ENCODE results near the gene WNT3.

The WNT3 gene

DNA sequence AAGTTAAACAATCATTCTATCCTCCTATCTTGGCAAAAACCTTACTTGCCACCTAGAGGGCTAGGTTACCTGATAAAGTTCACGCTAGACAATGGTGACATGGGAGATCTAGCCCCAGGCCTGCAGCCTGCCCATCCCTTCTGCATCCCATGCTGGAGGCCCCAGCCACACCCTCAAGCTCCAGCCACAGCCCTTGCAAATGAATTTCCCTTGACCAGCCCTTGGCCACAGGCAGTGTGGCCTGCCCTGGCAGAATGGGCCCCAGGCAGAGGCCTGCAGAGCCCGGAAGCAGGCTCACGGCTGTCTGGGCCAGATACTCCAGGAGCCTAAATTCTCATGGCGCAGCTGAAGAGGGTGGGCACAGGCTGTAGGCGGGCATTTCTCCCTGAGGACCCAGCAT is 14.9 kb downstream of the WNT3 start:
- no peak overlapping the region for H3K4me3 ChIP-seq (ENCODE audit: insufficient read depth in 1 of 2, low read depth in 1 of 2, low read length in 2 of 2)
- H3K27ac ChIP-seq (ENCODE audit: low read length, poor library complexity, severe bottlenecking), result no peak overlapping the region
- H3K4me1 ChIP-seq (ENCODE audit: control insufficient read depth, insufficient read depth, low read depth, low read length), result no peaks in the 10 kb centered on the region
- DNase-seq, result no peak
- H4K8ac ChIP-seq (ENCODE audit: low read length), result no peak overlapping the region
- peaks cover 5 to 28% of the 10 kb centered on the region in 2 experiments for H3K27me3 ChIP-seq (ENCODE audit: control insufficient read depth in 1 of 2, insufficient read depth in 1 of 2, low read length in 2 of 2)
- H3K36me3 ChIP-seq (ENCODE audit: control insufficient read depth in 1 of 2, insufficient read depth in 2 of 2, low read depth in 1 of 2, low read length in 2 of 2), result no peaks in the 10 kb centered on the region
- no peak overlapping the region for H2BK120ac ChIP-seq (ENCODE audit: low read depth, low read length)
- no peak overlapping the region for H3K18ac ChIP-seq (ENCODE audit: low read depth in 1 of 2, low read length in 2 of 2)
- no peak overlapping the region for H2BK5ac ChIP-seq (ENCODE audit: low read depth, low read length, poor library complexity, severe bottlenecking)
- no peak overlapping the region for H3K4me2 ChIP-seq (ENCODE audit: low read length, poor library complexity, severe bottlenecking)
- no peak overlapping the region for H3K23ac ChIP-seq (ENCODE audit: low read length in 2 of 2)
- no peak overlapping the region for H3K9ac ChIP-seq (ENCODE audit: low read length)
- no peak overlapping the region for H2BK12ac ChIP-seq (ENCODE audit: low read length in 2 of 2)
- no peaks in the 10 kb centered on the region for H3K79me1 ChIP-seq (replicated peaks; ENCODE audit: low read length, poor library complexity, severe bottlenecking)
- no peak overlapping the region for H3K4ac ChIP-seq (ENCODE audit: low read depth in 1 of 2, low read length in 2 of 2)
- WGBS, result 90% methylated on average over 5 of the region's 5 CpGs
- no peak overlapping the region for H2AFZ ChIP-seq (ENCODE audit: low read depth, low read length)
- no peak overlapping the region for H4K91ac ChIP-seq (ENCODE audit: low read length)
- no peak overlapping the region for H3K14ac ChIP-seq (ENCODE audit: low read length in 2 of 2)
- no peak overlapping the region for H2BK15ac ChIP-seq (ENCODE audit: low read depth, poor library complexity, severe bottlenecking)
- H2AK5ac ChIP-seq (ENCODE audit: low read length, severe bottlenecking), result no peak overlapping the region
- no peaks in the 10 kb centered on the region for H3K9me3 ChIP-seq (ENCODE audit: control insufficient read depth, low read length)

GRCh38 chr17:46802800-46803199 is 15.7 kb downstream of the WNT3 start:
- H3K14ac ChIP-seq (ENCODE audit: low read length in 2 of 2), result no peak overlapping the region
- whole genome bisulfite sequencing, result 72% methylated on average over 6 of the region's 7 CpGs
- H3K27ac ChIP-seq (ENCODE audit: low read length, poor library complexity, severe bottlenecking), result no peak overlapping the region

DNA sequence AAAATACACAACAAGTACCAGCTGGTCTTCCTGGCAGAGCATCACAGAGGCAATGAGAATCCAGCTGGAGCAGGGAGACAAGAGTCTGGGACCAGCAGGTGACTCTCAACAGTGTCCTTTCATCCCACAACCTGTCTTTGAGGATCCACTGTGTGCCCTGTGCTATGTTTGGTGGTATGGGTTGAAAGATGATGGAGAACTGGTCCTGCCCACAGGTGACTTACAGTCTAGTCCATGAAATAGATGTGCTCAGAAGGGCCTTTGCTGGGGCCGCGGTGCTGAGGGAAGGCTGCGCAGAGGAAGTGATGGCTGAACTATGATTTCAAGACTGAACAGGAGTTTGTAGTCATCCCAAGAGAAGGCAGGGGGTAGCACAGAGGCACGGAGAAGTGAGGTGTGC is 17.9 kb downstream of the WNT3 start:
- Histone ChIP-seq H3K18ac (ENCODE audit: low read depth in 1 of 2, low read length in 2 of 2) (no peak overlapping the region), H3K23ac (ENCODE audit: low read length in 2 of 2) (no peak overlapping the region), H3K4me1 (ENCODE audit: control insufficient read depth, insufficient read depth, low read depth, low read length) (peaks cover 8% of the 10 kb centered on the region), H3K36me3 (ENCODE audit: control insufficient read depth in 1 of 2, insufficient read depth in 2 of 2, low read depth in 1 of 2, low read length in 2 of 2) (no peaks in the 10 kb centered on the region), H3K14ac (ENCODE audit: low read length in 2 of 2) (no peak overlapping the region), H3K4me2 (ENCODE audit: low read length, poor library complexity, severe bottlenecking) (no peak overlapping the region), H2BK15ac (ENCODE audit: low read depth, poor library complexity, severe bottlenecking) (no peak overlapping the region), H2BK12ac (ENCODE audit: low read length in 2 of 2) (no peak overlapping the region), H2AFZ (ENCODE audit: low read depth, low read length) (no peak overlapping the region), H3K79me1 (replicated peaks; ENCODE audit: low read length, poor library complexity, severe bottlenecking) (no peaks in the 10 kb centered on the region), H3K4ac (ENCODE audit: low read depth in 1 of 2, low read length in 2 of 2) (no peak overlapping the region), H2BK5ac (ENCODE audit: low read depth, low read length, poor library complexity, severe bottlenecking) (no peak overlapping the region), H3K9ac (ENCODE audit: low read length) (no peak overlapping the region), H3K9me3 (ENCODE audit: control insufficient read depth, low read length) (no peaks in the 10 kb centered on the region), H4K8ac (ENCODE audit: low read length) (no peak overlapping the region), H2AK5ac (ENCODE audit: low read length, severe bottlenecking) (no peak overlapping the region), H4K91ac (ENCODE audit: low read length) (no peak overlapping the region), H3K27me3 (ENCODE audit: control insufficient read depth in 1 of 2, insufficient read depth in 1 of 2, low read length in 2 of 2) (peaks cover 0 to 30% of the 10 kb centered on the region in 2 experiments), H2BK120ac (ENCODE audit: low read depth, low read length) (no peak overlapping the region), H3K4me3 (ENCODE audit: insufficient read depth in 1 of 2, low read depth in 1 of 2, low read length in 2 of 2) (no peak overlapping the region), H3K27ac (ENCODE audit: low read length, poor library complexity, severe bottlenecking) (no peak overlapping the region)
- no peak for DNase-seq
- 94% methylated on average over 4 of the region's 4 CpGs for WGBS

More at GRCh38 chr17:46802800-46803199, 15.7 kb downstream of the WNT3 start:
- H3K4me2 ChIP-seq (ENCODE audit: low read length, poor library complexity, severe bottlenecking), result no peak overlapping the region
- no peak overlapping the region for H4K91ac ChIP-seq (ENCODE audit: low read length)
- H2BK12ac ChIP-seq (ENCODE audit: low read length in 2 of 2), result no peak overlapping the region
- no peak overlapping the region for H3K9ac ChIP-seq (ENCODE audit: low read length)
- DNase-seq, result no peak
- H4K8ac ChIP-seq (ENCODE audit: low read length), result no peak overlapping the region
- H3K23ac ChIP-seq (ENCODE audit: low read length in 2 of 2), result no peak overlapping the region
- no peaks in the 10 kb centered on the region for H3K4me1 ChIP-seq (ENCODE audit: control insufficient read depth, insufficient read depth, low read depth, low read length)
- no peaks in the 10 kb centered on the region for H3K79me1 ChIP-seq (replicated peaks; ENCODE audit: low read length, poor library complexity, severe bottlenecking)
- no peak overlapping the region for H2BK5ac ChIP-seq (ENCODE audit: low read depth, low read length, poor library complexity, severe bottlenecking)
- H3K27me3 ChIP-seq (ENCODE audit: control insufficient read depth in 1 of 2, insufficient read depth in 1 of 2, low read length in 2 of 2), result peaks cover 0 to 21% of the 10 kb centered on the region in 2 experiments
- H2AFZ ChIP-seq (ENCODE audit: low read depth, low read length), result no peak overlapping the region
- no peak overlapping the region for H3K18ac ChIP-seq (ENCODE audit: low read depth in 1 of 2, low read length in 2 of 2)
- H3K9me3 ChIP-seq (ENCODE audit: control insufficient read depth, low read length), result no peaks in the 10 kb centered on the region
- no peaks in the 10 kb centered on the region for H3K36me3 ChIP-seq (ENCODE audit: control insufficient read depth in 1 of 2, insufficient read depth in 2 of 2, low read depth in 1 of 2, low read length in 2 of 2)
- no peak overlapping the region for H2BK15ac ChIP-seq (ENCODE audit: low read depth, poor library complexity, severe bottlenecking)
- H2BK120ac ChIP-seq (ENCODE audit: low read depth, low read length), result no peak overlapping the region
- H3K4ac ChIP-seq (ENCODE audit: low read depth in 1 of 2, low read length in 2 of 2), result no peak overlapping the region
- H3K4me3 ChIP-seq (ENCODE audit: insufficient read depth in 1 of 2, low read depth in 1 of 2, low read length in 2 of 2), result no peak overlapping the region
- H2AK5ac ChIP-seq (ENCODE audit: low read length, severe bottlenecking), result no peak overlapping the region

- Histone ChIP-seq H3K27ac (ENCODE audit: low read length, poor library complexity, severe bottlenecking) (no peak overlapping the region), H2BK120ac (ENCODE audit: low read depth, low read length) (no peak overlapping the region), H3K9me3 (ENCODE audit: control insufficient read depth, low read length) (no peaks in the 10 kb centered on the region), H3K4me1 (ENCODE audit: control insufficient read depth, insufficient read depth, low read depth, low read length) (peaks cover 15% of the 10 kb centered on the region), H3K4me3 (ENCODE audit: insufficient read depth in 1 of 2, low read depth in 1 of 2, low read length in 2 of 2) (no peak overlapping the region), H3K79me1 (replicated peaks; ENCODE audit: low read length, poor library complexity, severe bottlenecking) (no peaks in the 10 kb centered on the region), H3K4ac (ENCODE audit: low read depth in 1 of 2, low read length in 2 of 2) (no peak overlapping the region), H2BK15ac (ENCODE audit: low read depth, poor library complexity, severe bottlenecking) (no peak overlapping the region), H3K18ac (ENCODE audit: low read depth in 1 of 2, low read length in 2 of 2) (no peak overlapping the region), H2BK12ac (ENCODE audit: low read length in 2 of 2) (no peak overlapping the region), H3K23ac (ENCODE audit: low read length in 2 of 2) (no peak overlapping the region), H3K9ac (ENCODE audit: low read length) (no peak overlapping the region), H3K4me2 (ENCODE audit: low read length, poor library complexity, severe bottlenecking) (no peak overlapping the region), H3K14ac (ENCODE audit: low read length in 2 of 2) (no peak overlapping the region), H4K91ac (ENCODE audit: low read length) (no peak overlapping the region), H3K36me3 (ENCODE audit: control insufficient read depth in 1 of 2, insufficient read depth in 2 of 2, low read depth in 1 of 2, low read length in 2 of 2) (no peaks in the 10 kb centered on the region), H2AK5ac (ENCODE audit: low read length, severe bottlenecking) (no peak overlapping the region), H2BK5ac (ENCODE audit: low read depth, low read length, poor library complexity, severe bottlenecking) (no peak overlapping the region), H4K8ac (ENCODE audit: low read length) (no peak overlapping the region), H3K27me3 (ENCODE audit: control insufficient read depth in 1 of 2, insufficient read depth in 1 of 2, low read length in 2 of 2) (peaks cover 0 to 59% of the 10 kb centered on the region in 2 experiments), H2AFZ (ENCODE audit: low read depth, low read length) (no peak overlapping the region)
- 93% methylated on average over 8 of the region's 8 CpGs for WGBS
- DNase-seq, result no peak
Observed at GRCh38 chr17:46796956-46797530, 21.4 kb downstream of the WNT3 start.
